MM.1S (cell line): Measurements from ENCODE around the gene KLK2.

Experiments
- DNase-seq: peaks from one replicate; pipeline ENCODE4 v3.0.0-alpha.2; 2015
- H2AFZ ChIP-seq: fragments of 300-600 bp; sonication (generic); 2 replicates; pipeline ENCODE4 v1.6.0; 2016; ENCODE audit warnings: antibody characterized with exemption, low read length
- H3F3A ChIP-seq: fragments of 300-600 bp; sonication (generic); 2 replicates; pipeline ENCODE4 v1.6.1; 2016; ENCODE audit warnings: mild to moderate bottlenecking, antibody characterized with exemption, low read length, moderate library complexity, mixed read lengths; ENCODE audit not compliant: insufficient read depth
- H3K27ac ChIP-seq: fragments of 300-600 bp; sonication (generic); 2 replicates; pipeline ENCODE4 v1.5.1; 2016; ENCODE audit warnings: mild to moderate bottlenecking, low read length
- H3K27me3 ChIP-seq: fragments of 300-600 bp; sonication (generic); replicated peaks from 2 replicates; pipeline ENCODE4 v1.6.0; 2016; ENCODE audit warnings: low read length; ENCODE audit not compliant: insufficient read depth
- H3K36me3 ChIP-seq: fragments of 300-600 bp; sonication (generic); replicated peaks from 2 replicates; pipeline ENCODE4 v1.6.1; 2016; ENCODE audit warnings: mild to moderate bottlenecking, low read length, mixed read lengths; ENCODE audit not compliant: insufficient read depth
- H3K4me1 ChIP-seq: fragments of 300-600 bp; sonication (generic); 2 replicates; pipeline ENCODE4 v1.6.1; 2016; ENCODE audit warnings: low read length, mixed read lengths
- H3K4me2 ChIP-seq: fragments of 300-600 bp; sonication (generic); 2 replicates; pipeline ENCODE4 v1.6.0; 2016; ENCODE audit warnings: low read depth, low read length
- H3K4me3 ChIP-seq: fragments of 300-600 bp; sonication (generic); 2 replicates; pipeline ENCODE4 v1.5.1; 2016; ENCODE audit warnings: low read length, mixed read lengths
- H3K79me2 ChIP-seq: fragments of 300-600 bp; sonication (generic); 2 replicates; pipeline ENCODE4 v1.6.1; 2016; ENCODE audit warnings: mixed run types, low read length, mixed read lengths
- H3K9ac ChIP-seq: fragments of 300-600 bp; sonication (generic); 2 replicates; pipeline ENCODE4 v1.6.1; 2016; ENCODE audit warnings: low read length, mixed read lengths
- H3K9me2 ChIP-seq: fragments of 300-600 bp; sonication (generic); replicated peaks from 2 replicates; pipeline ENCODE4 v1.6.1; 2016; ENCODE audit warnings: mild to moderate bottlenecking, low read length, mixed read lengths; ENCODE audit not compliant: insufficient read depth
- H3K9me3 ChIP-seq: fragments of 300-600 bp; sonication (generic); replicated peaks from 2 replicates; pipeline ENCODE4 v1.6.1; 2016; ENCODE audit warnings: mild to moderate bottlenecking, low read length, mixed read lengths; ENCODE audit not compliant: insufficient read depth
- H4K20me1 ChIP-seq: fragments of 300-600 bp; sonication (generic); 2 replicates; pipeline ENCODE4 v1.6.1; 2016; ENCODE audit warnings: mild to moderate bottlenecking, low read length, moderate library complexity, mixed read lengths; ENCODE audit not compliant: insufficient read depth
- CTCF ChIP-seq: fragments of 300-600 bp; sonication (generic); IDR thresholded peaks from 2 replicates; pipeline ENCODE4 v1.5.1; 2016; ENCODE audit warnings: antibody characterized with exemption, low read length, mixed read lengths
- EZH2 ChIP-seq: fragments of 300-600 bp; sonication (generic); optimal IDR thresholded peaks from 2 replicates; pipeline ENCODE3; 2017; ENCODE audit warnings: low read depth, mild to moderate bottlenecking, antibody characterized with exemption, low read length, mixed read lengths
- EZH2phosphoT487 ChIP-seq: fragments of 300-600 bp; sonication (generic); IDR thresholded peaks from 2 replicates; pipeline ENCODE4 v1.6.1; 2018; ENCODE audit warnings: antibody characterized with exemption, low read length

The KLK2 gene

GRCh38 chr19:50926144-50926543, 52.9 kb downstream of the KLK2 start:
- Histone ChIP-seq H3K36me3 (no peaks in the 10 kb centered on the region), H4K20me1 (no peaks in the 10 kb centered on the region), H3F3A (no peaks in the 10 kb centered on the region), H3K9ac (no peak overlapping the region), H3K4me3 (no peak overlapping the region), H2AFZ (no peak overlapping the region), H3K79me2 (no peaks in the 10 kb centered on the region), H3K27ac (no peak overlapping the region), H3K4me1 (no peaks in the 10 kb centered on the region), H3K9me3 (no peaks in the 10 kb centered on the region), H3K9me2 (no peaks in the 10 kb centered on the region), H3K27me3 (peaks cover 73% of the 10 kb centered on the region), H3K4me2 (no peak overlapping the region)
- TF ChIP-seq CTCF (no peak), EZH2 (no peak), EZH2phosphoT487 (no peak)
- no peak for DNase-seq

- H3K4me2 ChIP-seq = no peak overlapping the region
- H3K4me1 ChIP-seq = no peaks in the 10 kb centered on the region
- H3K79me2 ChIP-seq = no peaks in the 10 kb centered on the region
- no peak for TF ChIP-seq EZH2
- no peak for TF ChIP-seq EZH2phosphoT487
- TF ChIP-seq CTCF = no peak
- no peaks in the 10 kb centered on the region for H4K20me1 ChIP-seq
- no peaks in the 10 kb centered on the region for H3K9me3 ChIP-seq
- H2AFZ ChIP-seq = no peak overlapping the region
- no peaks in the 10 kb centered on the region for H3K9me2 ChIP-seq
- no peak overlapping the region for H3K27ac ChIP-seq
- no peak overlapping the region for H3K9ac ChIP-seq
- no peak overlapping the region for H3K4me3 ChIP-seq
- H3K36me3 ChIP-seq = no peaks in the 10 kb centered on the region
- no peaks in the 10 kb centered on the region for H3F3A ChIP-seq
- DNase-seq = no peak
- peaks cover 81% of the 10 kb centered on the region for H3K27me3 ChIP-seq
Measured at GRCh38 chr19:50928831-50929230, 55.6 kb downstream of the KLK2 start.
